AG08396 (cell line): ENCODE data around the gene ADAR.
A peak's percentile ranks its signal among the peaks of the same experiment; 100 is the strongest.

Experiments
- DNase-seq: peaks from one replicate; pipeline ENCODE4 v3.0.0; 2012; ENCODE audit warnings: low spot score, mixed read lengths

ADAR gene

DNA sequence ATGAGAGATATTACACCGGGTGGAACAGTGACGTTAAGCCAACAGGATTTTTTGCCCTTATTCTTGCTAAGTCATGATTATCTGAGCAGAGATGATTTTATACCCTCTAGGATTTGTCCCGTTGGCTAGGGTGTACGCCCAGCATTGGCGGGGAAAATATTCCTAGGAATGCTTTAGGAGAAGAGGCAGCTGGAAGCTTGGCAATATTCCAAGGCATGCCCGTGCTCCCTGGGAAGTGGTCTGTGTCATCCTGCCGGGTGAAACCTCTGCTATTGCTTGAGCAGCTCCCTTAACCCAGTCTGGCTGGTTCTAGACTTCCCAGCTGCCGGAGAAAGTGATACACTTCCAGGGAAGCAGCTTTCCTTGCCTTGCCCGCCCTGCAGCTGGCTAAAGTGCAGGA, 24.2 kb downstream of the ADAR start:
- no peak for DNase-seq

- DNase-seq, result no peak
Observed at GRCh38 chr1:154582885-154583284, 25.1 kb downstream of the ADAR start.

DNA sequence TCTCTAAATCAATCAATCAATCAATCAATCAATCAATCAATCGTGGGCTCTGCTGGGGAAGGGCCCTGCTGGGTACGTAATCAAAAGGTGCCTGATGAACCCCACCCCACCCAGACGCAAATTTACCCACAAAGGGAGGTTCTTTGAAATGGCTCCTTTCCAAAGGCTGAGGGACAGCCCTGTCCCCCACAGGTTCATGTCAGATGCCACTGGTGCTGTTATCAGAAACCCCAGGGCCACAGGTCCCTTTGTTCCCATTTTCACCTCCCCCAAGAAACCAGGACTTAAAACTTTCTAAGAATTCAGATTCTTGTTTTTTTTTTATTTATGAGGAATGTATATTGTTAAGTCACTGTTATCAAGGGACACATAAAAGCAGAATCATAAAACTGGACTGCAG, 26.2 kb downstream of the ADAR start:
- no peak for DNase-seq

- no peak for DNase-seq
Observed at GRCh38 chr1:154579374-154579773, 28.6 kb downstream of the ADAR start.

- DNase-seq, result no peak
Observed at GRCh38 chr1:154578058-154578418, 29.9 kb downstream of the ADAR start.

DNA sequence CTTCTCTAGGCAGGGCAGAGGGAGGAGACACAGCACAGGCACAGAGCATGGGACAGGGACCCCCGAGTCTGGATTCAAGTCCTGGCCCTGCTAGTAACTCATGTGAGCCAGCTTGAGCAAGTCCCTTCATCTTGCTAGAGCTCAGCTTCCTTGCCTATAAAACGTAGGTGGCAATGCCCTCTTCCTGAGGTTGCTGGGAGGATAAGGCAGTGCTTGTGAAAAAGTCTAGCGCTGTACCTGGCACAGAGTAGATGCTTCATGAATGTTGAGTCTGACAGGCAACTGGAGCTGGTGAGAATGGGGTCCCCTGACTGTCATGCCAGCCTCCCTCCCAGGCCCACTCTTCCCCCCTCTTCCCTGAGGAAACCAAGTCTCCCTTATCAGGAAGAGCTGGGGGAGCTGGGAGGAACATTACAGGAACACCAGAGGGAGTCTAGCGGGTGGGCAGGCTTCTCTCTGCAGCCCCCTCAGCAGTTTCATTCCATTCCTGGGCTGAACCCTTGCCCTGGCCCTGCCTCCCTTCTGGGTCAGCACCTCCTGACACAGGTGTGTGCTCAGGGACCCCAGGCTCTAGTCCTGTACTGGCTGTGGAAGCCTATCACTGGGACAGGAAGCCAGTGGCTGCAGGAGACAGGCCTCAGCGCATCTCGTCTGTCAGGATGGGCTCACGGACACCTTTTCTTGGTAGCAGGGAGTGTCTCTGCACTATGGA, 30.5 kb downstream of the ADAR start:
- no peak for DNase-seq

GRCh38 chr1:154575951-154576566, 31.9 kb downstream of the ADAR start:
- no peak for DNase-seq

DNA sequence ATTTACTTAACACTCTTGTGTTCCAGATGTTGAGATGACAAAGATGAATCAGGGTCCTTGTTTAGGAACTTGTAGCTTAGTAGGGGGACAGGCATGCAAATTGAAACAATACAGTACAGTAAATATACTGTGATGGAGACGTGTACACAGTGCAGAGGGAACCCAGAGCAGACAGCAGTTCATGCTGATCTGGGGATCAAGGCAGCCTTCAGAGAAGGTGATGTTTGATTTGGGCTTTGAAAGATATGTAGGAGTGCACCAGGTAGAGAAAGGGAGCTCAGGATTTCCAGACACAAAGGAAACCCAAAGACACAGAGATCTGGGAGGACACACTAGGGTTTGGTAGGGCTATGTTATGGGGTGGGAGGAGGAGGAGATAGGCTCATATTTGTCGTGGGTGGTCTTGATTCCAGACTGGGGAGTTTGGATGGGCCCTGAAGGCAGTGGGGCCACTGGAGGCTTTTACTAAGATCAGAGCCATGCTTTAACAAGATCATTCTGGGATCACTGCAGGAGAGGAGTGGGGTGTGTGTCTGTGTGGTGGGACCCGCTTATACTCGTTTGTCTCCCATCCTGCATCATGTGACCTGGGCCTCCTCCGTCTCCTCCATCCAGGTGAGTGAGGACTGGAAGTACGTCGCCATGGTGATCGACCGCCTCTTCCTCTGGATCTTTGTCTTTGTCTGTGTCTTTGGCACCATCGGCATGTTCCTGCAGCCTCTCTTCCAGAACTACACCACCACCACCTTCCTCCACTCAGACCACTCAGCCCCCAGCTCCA, 32.6 kb downstream of the ADAR start:
- DNase-seq, result no peak

GRCh38 chr1:154574716-154575115, 33.3 kb downstream of the ADAR start:
- DNase-seq, result peak; percentile 54

DNA sequence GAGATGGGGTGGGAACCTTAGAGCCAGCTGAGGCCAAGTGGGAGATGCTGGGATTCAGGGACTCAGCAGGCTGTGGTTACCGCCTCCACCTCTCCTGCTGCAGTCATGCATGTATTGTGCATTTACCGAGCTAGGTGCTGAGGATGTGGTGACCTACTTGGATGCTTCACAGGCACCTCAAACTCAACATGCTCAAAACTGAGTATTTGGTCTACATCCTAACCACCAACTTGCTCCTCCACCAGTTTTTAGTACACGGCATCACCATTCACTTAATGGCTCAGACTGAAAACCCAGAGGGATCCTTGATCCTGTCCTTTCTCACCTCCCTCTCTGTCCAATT, 34.8 kb downstream of the ADAR start:
- DNase-seq, result no peak

- DNase-seq, result no peak
Observed at GRCh38 chr1:154572468-154573167, 35.4 kb downstream of the ADAR start.

GRCh38 chr1:154571964-154572288, 36.1 kb downstream of the ADAR start:
- DNase-seq, result no peak

- no peak for DNase-seq
Observed at GRCh38 chr1:154571244-154571963, 36.6 kb downstream of the ADAR start.

- DNase-seq, result no peak
Observed at GRCh38 chr1:154568157-154568815, 39.7 kb downstream of the ADAR start.

DNA sequence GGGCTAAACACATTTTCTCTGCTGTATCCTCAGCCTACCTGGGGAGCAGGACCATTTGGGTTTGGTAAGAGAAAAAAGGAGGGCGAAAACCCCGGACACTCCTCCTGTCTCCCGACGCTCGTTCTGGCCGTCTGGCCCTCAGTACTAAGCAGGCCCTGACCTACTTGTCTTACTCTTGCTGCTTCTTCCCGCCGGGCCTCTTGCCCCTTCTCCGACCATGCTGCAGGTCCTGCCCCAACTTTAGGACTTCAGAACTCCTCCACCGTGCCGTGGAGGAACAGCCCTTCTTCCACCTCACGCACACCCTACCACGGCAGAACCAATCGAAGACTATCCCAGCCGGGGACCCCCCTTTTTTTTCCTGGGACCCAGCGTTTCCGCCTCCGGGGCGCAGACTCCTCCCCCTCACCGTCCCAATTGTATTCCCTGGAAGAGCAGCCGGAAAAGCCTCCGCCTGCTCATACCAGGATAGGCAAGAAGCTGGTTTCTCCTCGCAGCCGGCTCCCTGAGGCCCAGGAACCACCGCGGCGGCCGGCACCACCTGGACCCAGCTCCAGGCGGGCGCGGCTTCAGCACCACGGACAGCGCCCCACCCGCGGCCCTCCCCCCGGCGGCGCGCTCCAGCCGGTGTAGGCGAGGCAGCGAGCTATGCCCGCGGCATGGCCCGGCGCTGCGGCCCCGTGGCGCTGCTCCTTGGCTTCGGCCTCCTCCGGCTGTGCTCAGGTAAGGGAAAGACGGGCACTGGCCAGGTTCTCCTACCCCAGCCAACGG, 40.4 kb downstream of the ADAR start, which contains the start of gene CHRNB2:
Gene CHRNB2 (plus strand): TSS at position 393 of the 771 bp plus-strand sequence. CDS start 267 bp downstream, at position 660.
- DNase-seq, result peak; percentile 90

DNA sequence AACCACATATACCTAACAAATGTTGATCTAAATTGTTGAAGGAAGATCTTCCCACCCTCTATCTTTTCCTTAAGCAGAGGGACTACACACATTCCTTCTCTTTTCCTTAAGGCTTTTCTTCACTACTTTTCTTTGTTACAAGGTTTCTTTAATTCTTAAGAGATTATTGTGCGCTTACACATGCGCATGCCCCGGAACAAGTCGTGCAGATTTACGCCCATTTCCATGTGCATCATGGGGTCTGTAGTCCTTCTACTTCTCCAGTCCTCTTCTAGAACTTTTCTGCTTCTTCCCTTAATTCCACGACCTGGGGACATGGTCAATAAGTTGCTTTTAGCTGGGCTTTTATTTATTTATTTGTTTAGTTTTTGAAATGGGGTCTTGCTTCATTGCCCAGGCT, 42.1 kb downstream of the ADAR start:
- DNase-seq, result no peak

- DNase-seq, result peak; percentile 86
Observed at GRCh38 chr1:154559466-154560044, 48.4 kb downstream of the ADAR start.

- DNase-seq, result peak; percentile 97
Observed at GRCh38 chr1:154558720-154559465, 49.1 kb downstream of the ADAR start.

GRCh38 chr1:154557939-154558719, 49.9 kb downstream of the ADAR start, which contains the start of gene UBE2Q1:
UBE2Q1 (minus strand) TSS chr1:154558662; CDS start chr1:154558553, 109 bp downstream.
- peak; percentile 47 for DNase-seq
